Heart right ventricle (tissue), 16 donors: ENCODE data around the gene ACSS3. TPM values are rescaled to one million over a fixed set of nuclear protein-coding genes. Genes with fewer than 3 reads are reported as not detected.
"Not testable (repeated sequence)": the region's sequence is repeated elsewhere in the genome, so short reads cannot be mapped to it uniquely, and the experiment has no call there.

Source experiments
- ATAC-seq, 8 donors: fragments of 200-7000 bp; cut with Tn5 transposase; one replicate each; pipeline ENCODE4 v1.9.1; 2020; ENCODE audit warnings: mild to moderate bottlenecking in 8 of 8, moderate library complexity in 8 of 8, moderate number of reproducible peaks in 1 of 8
- DNase-seq, 2 donors: peaks; one replicate each; pipeline ENCODE4 v3.0.0-alpha.2; 2020
- H3K27ac ChIP-seq, 10 donors: fragments of 200-600 bp; sonication (generic) in 2 of 10; one replicate each; pipeline versions ENCODE4 v1.5.0 to v1.8.0; 2020 to 2022; ENCODE audit warnings: mild to moderate bottlenecking in 3 of 10
- H3K27me3 ChIP-seq, 7 donors: fragments of 200-600 bp; one replicate each; pipeline ENCODE4 v1.8.0; 2021 to 2022; ENCODE audit warnings: mild to moderate bottlenecking in 2 of 7
- H3K36me3 ChIP-seq, 9 donors: fragments of 200-600 bp; sonication (generic) in 1 of 9; one replicate each; pipeline versions ENCODE4 v1.5.0 to v1.8.0; 2020 to 2022; ENCODE audit warnings: mild to moderate bottlenecking in 2 of 9
- H3K4me1 ChIP-seq, 9 donors: fragments of 200-600 bp; sonication (generic) in 1 of 9; one replicate each; pipeline versions ENCODE4 v1.5.0 to v1.8.0; 2020 to 2022; ENCODE audit warnings: mild to moderate bottlenecking in 4 of 9
- H3K4me3 ChIP-seq, 10 donors: fragments of 200-600 bp; sonication (generic) in 2 of 10; one replicate each; pipeline versions ENCODE4 v1.5.0 to v1.8.0; 2020 to 2022; ENCODE audit warnings: mild to moderate bottlenecking in 7 of 10, moderate library complexity in 2 of 10
- H3K9me3 ChIP-seq, 11 donors: fragments of 200-600 bp in 10 of 11; sonication (generic) in 2 of 11; one replicate each; pipeline versions ENCODE4 v1.5.0 to v1.8.0; 2013 to 2022; ENCODE audit warnings: mild to moderate bottlenecking in 2 of 11, control low read depth in 1 of 11, moderate library complexity in 1 of 11
- CTCF ChIP-seq, 9 donors: fragments of 200-600 bp; sonication (generic) in 2 of 9; IDR thresholded peaks; one replicate each; pipeline versions ENCODE4 v1.5.0 to v1.8.0; 2021 to 2022; ENCODE audit warnings: antibody characterized with exemption in 9 of 9, mild to moderate bottlenecking in 5 of 9, moderate library complexity in 1 of 9
- WGBS, 2 donors: extraction: QIAGEN DNeasy Blood & Tissue Kit; methylation state at CpG; one replicate each; pipeline ENCODE4 v1.1.7; 2013; ENCODE audit warnings: inconsistent platforms in 1 of 2; 5-methylcytosine and 5-hydroxymethylcytosine counted together
- intact Hi-C, 10 donors: fragments of 100-400 bp; cut with DNase I; formaldehyde crosslinking; loops; one replicate each; pipeline versions ENCODE4 v1.11.1 to v1.14.2; 2022
- polyA plus RNA-seq, 2 donors: library from polyadenylated mRNA; stranded (reverse); fragments of 200-250 nt; gene quantifications; one replicate each; pipeline ENCODE4 v1.2.3, GENCODE V29; 2013
- total RNA-seq, 10 donors: library from RNA; stranded (reverse); fragmentation: NEBNext Ultra II Directional in 3 of 10; extraction: Animal tissue kit (Norgen Biotek cat#: 25700) in 3 of 10; gene quantifications; one replicate each; pipeline versions ENCODE4 v1.2.1 to v1.2.4, GENCODE V29; 2021 to 2023
- donor health status: Arrhythmogenic right ventricular cardiomyopathy.
- donor health status: ischemic (EF 13 %, LVEDD 7.1; RV severe dilation, severe dysfunction).
- donor health status: healthy with polysubstance abuse.
- donor health status: DM: no; HTN: yes; CAD: no.
- donor health status: DM: no; HTN: no; CAD: no.
- donor health status: ischemic (EF 25% LVEDD 6.9; RV normal size, moderate dysfunction).
- donor health status: ischemic (EF 25% LVEDD 5.7; RV mildly dilated, moderate dysfunction).
- donor health status: healthy.
- donor health status: DM: yes; HTN: yes; CAD: no.
- donor health status: Ischemic cardiomyopathy.
- donor health status: ischemic (EF 35%, LVEDD 5.7; RV mildly dilated, moderate dysfunction).
- donor health status: nonischemic (EF 11% LVEDD 7.7; RV severe dilation, severe dysfunction).
- donor health status: DM: yes; HTN: yes; CAD: no.
- donor health status: PGD.
- donor health status: ischemic (EF 29% LVEDD 5.4; RV normal size, mild dysfunction).
- donor health status: nonischemic (EF 23%, LVEDD 6.1; RV moderate dilation, normal function).

The ACSS3 gene
- total and polyA plus RNA-seq, 12 donors = 11.3 to 30.3 (median 25.0) TPM

- WGBS, 2 donors = 74 to 77% methylated on average over 1 of the region's 1 CpG
- Histone ChIP-seq H3K4me1 (no peaks in the 10 kb centered on the region), H3K36me3 (peaks cover 0 to 66% (median 24%) of the 10 kb centered on the region in 9 donors), H3K4me3 (no peak overlapping the region), H3K9me3 (peaks cover 0 to 34% (median 6%) of the 10 kb centered on the region in 11 donors), H3K27me3 (no peaks in the 10 kb centered on the region), H3K27ac (no peak overlapping the region)
- DNase-seq (no peak), ATAC-seq (no peak)
- TF ChIP-seq CTCF (IDR thresholded peaks at IDR 0.05) = no peak
- intact Hi-C loops = no loop called here
Observed at GRCh38 chr12:81176796-81177195, 98.9 kb downstream of the ACSS3 start.

GRCh38 chr12:81181691-81182090 is 103.8 kb downstream of the ACSS3 start:
- Histone ChIP-seq H3K36me3 (peaks cover 0 to 87% (median 4%) of the 10 kb centered on the region in 9 donors), H3K27ac (no peak overlapping the region), H3K4me3 (no peak overlapping the region), H3K4me1 (no peaks in the 10 kb centered on the region), H3K9me3 (peaks cover 0 to 17% (median 5%) of the 10 kb centered on the region in 11 donors), H3K27me3 (no peaks in the 10 kb centered on the region)
- WGBS, 2 donors = 86 to 93% methylated on average over 2 of the region's 2 CpGs
- ATAC-seq = no peak
- no peak for DNase-seq
- no peak for TF ChIP-seq CTCF (IDR thresholded peaks at IDR 0.05)
- intact Hi-C loops = no loop called here

- Histone ChIP-seq H3K9me3 (peaks cover 0 to 6% (median 0%) of the 10 kb centered on the region in 11 donors), H3K4me1 (no peaks in the 10 kb centered on the region), H3K36me3 (peaks cover 0 to 43% (median 0%) of the 10 kb centered on the region in 9 donors), H3K4me3 (no peak overlapping the region), H3K27ac (no peak overlapping the region), H3K27me3 (no peaks in the 10 kb centered on the region)
- no peak for TF ChIP-seq CTCF (IDR thresholded peaks at IDR 0.05)
- DNase-seq (no peak), ATAC-seq (no peak)
- intact Hi-C loops = no loop called here
- WGBS, 2 donors = 95 to 97% methylated on average over 1 of the region's 1 CpG
Observed at GRCh38 chr12:81187686-81188085, 109.8 kb downstream of the ACSS3 start.

GRCh38 chr12:81196595-81196994 is 118.7 kb downstream of the ACSS3 start:
- DNase-seq (no peak), ATAC-seq (no peak)
- Histone ChIP-seq H3K27me3 (no peaks in the 10 kb centered on the region), H3K4me1 (no peaks in the 10 kb centered on the region), H3K27ac (no peak overlapping the region), H3K4me3 (no peak overlapping the region), H3K36me3 (peaks cover 0 to 18% (median 0%) of the 10 kb centered on the region in 9 donors), H3K9me3 (no peaks in the 10 kb centered on the region)
- no peak for TF ChIP-seq CTCF (IDR thresholded peaks at IDR 0.05)
- 86 to 91% methylated on average over 3 of the region's 3 CpGs for WGBS, 2 donors
- intact Hi-C loops = no loop called here

DNA sequence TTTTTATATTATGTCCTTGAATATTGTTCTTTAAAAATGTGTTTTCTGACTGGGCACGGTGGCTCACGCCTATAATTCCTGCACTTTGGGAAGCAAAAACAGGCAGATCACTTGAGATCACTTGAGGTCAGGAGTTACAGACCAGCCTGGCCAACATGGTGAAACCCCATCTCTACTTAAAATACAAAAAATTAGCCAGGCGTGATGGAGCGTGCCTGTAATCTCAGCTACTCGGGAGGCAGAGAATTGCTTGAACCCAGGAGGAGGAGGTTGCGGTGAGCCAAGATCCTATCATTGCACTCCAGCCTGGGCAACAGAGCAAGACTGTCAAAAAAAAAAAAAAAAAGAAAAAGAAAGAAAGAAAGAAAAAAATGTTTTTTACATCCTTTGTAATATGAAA is 122.7 kb downstream of the ACSS3 start:
- not testable (repeated sequence) for H3K4me3 ChIP-seq
- peaks cover 0 to 18% (median 0%) of the 10 kb centered on the region in 9 donors for H3K36me3 ChIP-seq

More for the DNA sequence above, 122.7 kb downstream of the ACSS3 start:
- H3K27me3 ChIP-seq, DNase-seq, H3K27ac ChIP-seq, H3K9me3 ChIP-seq, H3K4me1 ChIP-seq, intact Hi-C loops, ATAC-seq: not testable (repeated sequence)
- WGBS, 2 donors = 62 to 74% methylated on average over 6 of the region's 6 CpGs
